Esophagus mucosa (tissue), 1 donor: Measurements from ENCODE around the gene OCA2. TPM values are rescaled to one million over a fixed set of nuclear protein-coding genes. Genes with fewer than 3 reads are reported as not detected.
"Not testable (repeated sequence)": the region's sequence is repeated elsewhere in the genome, so short reads cannot be mapped to it uniquely, and the experiment has no call there.

Source experiments
- ATAC-seq: fragments of 200-7000 bp; cut with Tn5 transposase; one replicate; pipeline ENCODE4 v1.9.1; 2020
- total RNA-seq: library from RNA; stranded (reverse); gene quantifications from one replicate; pipeline ENCODE4 v1.2.4, GENCODE V29; 2023
- donor health status: DM: yes; HTN: yes; CAD: no.

The OCA2 gene
- total RNA-seq, 1 donor from 2014 or later, result 1.6 TPM

GRCh38 chr15:27868828-27869404, 230.2 kb downstream of the OCA2 start:
- no peak for ATAC-seq

DNA sequence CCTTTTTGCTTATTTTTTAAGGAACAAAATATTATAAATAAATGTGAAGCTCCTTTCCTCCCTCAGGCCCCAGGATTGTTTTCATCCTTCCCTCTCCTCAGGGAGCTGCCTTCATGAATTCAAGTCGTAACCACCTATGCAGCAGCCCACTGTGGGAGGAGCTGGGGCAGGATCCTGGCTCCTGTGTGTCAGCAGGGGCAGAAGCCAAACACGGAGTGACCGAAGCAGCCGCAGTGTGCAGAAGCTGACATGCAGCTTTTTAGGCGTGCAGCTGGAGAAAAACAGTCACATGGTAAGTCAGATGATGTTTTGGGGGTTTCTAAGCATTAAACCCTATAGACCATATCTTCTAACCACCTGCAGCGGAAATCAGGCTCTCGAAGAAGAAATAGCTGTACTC, 231.3 kb downstream of the OCA2 start:
- ATAC-seq, result no peak

GRCh38 chr15:27866505-27867165, 232.5 kb downstream of the OCA2 start:
- ATAC-seq, result no peak

GRCh38 chr15:27865926-27866325, 233.2 kb downstream of the OCA2 start:
- ATAC-seq, result no peak

DNA sequence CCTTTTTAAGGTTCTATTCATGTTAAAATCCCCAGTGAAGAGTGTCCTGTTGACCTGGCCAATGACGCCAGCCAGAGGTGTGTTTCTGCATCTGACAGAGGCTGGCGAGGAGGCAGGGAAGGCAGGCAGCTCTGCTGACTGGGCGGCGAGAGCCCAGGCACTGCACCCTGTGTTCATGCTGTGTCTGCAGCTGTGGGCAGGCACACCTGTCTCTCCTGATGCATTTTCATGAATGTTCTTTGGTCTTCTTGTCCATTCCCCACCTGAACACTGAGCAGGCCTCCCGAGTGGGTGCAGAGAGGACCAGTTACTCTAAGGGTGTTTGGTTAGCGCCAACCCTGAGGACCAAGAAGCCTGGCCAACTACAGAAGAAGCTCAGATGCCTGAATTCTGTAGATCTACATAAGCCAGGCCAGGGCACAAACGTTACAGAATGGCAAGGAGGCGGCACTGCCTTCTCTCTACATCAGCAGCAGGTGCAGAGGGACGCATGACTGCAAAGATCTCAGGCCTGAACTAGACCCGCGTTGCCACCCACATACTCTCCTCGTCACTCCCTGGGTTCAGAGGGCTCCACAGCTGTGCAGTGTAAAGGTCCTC, 233.7 kb downstream of the OCA2 start:
- no peak for ATAC-seq

DNA sequence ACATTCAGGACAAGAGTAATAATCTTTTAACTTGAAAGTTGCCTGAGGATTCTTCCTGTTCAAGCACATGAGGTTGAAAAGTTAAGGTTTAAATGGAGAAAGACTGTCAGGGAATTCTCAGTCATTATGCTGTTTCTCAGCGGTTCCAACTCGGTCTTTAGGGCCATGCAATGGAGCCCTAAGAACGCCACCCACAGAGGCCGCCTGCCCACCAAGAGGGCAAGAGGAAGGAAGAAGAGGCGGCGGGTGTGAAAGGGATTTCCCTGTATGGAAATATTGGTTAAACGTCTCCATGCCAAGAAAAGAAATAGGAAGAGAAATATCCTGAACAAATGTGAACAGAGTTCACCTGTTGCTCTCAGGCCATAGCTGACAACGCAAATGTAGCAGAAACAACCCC, 234.4 kb downstream of the OCA2 start:
- no peak for ATAC-seq

DNA sequence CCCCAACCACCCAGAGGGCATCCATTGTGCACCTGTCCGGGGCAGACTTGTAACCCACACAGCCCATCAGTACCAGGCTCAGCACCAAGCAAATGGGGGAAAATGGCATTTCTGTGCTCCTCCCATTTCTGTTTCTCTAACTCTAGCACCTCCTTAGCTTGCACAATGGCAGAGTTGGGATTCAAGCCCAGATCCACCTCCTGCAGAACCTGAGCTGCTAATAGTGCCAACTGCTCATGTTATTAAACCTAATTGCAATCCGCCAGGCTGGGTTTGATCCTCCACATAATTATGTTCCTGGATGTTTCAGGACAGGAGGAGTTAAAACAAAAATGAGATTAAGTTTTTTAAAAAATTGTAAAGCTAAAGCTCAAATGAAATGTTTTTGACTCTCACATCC, 235.0 kb downstream of the OCA2 start:
- ATAC-seq, result no peak

- no peak for ATAC-seq
Measured at GRCh38 chr15:27863000-27863399, 236.1 kb downstream of the OCA2 start.

GRCh38 chr15:27861171-27861570, 237.9 kb downstream of the OCA2 start:
- no peak for ATAC-seq

DNA sequence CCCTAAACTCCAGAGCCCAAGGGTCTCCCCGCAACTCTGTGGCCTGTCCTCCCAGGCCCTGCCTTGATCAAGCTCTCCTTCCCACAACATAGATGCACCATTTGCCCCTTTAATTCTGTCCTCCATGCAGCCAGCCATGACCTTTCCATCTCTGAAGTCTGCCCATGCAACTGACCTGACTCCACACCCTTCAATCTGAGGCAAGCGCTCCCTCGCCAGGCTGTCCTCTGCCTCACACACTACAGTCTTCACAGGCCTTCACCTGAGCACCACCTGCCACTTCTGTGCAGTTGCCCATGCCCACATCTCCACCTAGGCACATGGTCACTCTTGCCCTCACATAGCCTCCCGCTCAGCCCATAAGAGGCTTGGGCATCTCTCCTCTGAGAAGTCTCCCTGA, 244.0 kb downstream of the OCA2 start:
- no peak for ATAC-seq

DNA sequence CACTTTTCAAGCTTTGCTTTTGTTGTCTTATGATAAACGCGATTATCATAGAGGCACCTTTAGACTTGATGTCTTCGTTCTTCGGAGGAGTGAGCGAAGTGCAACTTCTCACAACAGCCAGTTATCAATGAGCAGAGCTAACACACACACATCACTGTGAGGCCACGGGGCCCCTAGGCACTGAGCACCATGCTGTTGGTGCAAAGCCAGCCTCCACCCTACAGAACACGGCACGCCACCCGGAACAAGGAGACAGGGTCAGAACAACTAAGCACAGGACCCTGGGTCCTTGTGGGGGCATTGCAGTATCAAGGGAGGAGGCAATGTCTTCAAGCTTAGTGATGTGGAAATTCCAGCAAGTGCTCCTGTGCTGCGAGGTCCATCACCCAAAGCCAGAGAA, 244.5 kb downstream of the OCA2 start:
- no peak for ATAC-seq

DNA sequence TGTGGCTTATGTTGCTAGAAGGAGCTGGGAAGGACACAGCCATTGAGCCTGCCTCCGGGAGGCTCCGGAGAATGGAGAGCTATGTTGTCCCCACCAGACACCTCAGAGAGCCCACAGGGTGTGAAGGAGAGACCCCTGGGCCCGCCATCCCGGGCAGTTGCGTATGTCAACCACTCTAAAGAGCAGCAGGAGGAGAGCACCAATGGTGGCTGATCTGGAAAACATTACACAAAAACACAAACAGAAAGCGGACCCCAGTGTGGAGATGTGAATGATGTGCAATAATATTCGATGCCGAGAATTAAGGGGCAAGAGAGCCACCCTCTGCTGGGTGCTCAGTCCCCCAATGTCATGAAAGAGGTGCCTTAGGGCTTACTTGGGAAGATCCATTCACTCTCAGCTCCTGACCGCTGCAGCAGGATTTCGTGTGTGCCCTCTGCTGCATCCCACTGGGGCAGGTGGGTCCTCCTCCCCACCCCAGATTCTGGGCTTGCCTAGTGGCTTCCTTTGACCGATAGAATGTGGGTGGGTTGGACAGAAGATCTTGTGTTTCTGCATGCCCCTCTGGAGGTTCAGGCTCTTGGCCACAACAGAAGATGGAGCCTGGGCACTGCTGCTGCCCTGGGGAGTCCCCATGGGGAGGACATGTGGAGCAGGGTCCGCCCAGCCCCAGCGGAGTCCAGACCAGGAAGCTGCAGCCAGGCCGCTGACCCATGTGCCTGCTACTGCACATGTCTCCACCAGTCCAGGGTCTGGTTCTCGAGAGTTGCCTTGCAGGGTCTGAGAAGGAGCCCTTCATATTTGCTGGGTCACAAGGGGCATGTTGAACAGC, 245.3 kb downstream of the OCA2 start:
- no peak for ATAC-seq

DNA sequence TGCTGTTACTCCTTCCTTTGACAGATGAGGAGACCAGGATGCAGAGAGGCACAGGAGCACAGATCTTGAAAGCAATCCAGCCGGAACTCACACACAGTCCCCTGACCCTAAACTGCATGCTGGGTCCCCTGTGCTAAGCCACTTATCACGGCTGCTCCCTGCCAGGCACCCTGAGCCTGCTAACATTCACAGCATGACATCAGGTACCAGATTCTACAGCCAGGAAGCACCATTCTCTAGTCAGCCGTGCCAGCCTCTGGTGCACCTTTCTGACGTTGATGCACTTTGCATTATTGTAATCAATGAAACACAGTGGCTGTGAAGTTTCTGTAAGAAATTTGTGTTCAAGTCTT, 247.3 kb downstream of the OCA2 start:
- no peak for ATAC-seq

DNA sequence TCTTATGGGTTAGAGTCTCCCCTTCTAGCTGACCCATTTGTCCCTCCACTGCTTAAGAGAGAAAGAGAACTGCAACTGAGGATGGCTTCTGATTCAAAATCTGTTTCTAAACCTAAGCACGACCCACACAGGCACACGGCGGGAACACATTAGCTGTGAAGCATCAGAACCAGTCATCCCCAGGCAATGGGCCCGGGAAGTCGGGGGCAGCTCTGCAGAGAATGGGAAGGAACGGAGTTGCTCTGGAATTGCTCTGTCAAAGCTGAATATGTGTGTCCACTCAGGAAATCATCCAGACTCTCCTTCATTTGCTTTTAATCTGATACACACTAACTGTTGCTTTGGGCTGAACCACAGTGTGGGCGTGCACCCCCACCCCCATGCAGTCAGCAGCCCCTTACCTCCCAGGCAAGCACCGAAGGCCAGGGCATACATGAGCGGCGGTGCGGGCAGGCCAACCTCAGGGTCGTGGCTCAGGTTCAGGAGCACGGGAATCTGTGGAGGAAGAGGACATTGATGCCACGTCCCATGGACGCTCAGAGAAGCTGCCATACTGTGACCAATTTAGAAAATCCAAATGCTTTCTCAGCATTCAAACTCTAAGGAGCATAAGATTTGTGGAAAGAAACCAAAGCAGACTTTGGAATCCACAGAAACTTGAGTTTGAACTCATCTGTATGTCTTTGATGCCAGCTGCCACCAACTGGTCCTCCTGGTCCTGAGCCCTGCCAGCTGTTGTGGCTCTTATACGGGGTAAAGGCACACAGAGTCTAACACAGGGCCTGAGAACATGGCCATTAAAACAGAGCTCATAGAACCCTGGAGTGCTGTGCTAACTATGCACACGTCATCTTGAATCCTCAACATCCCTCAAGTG, 247.9 kb downstream of the OCA2 start:
- ATAC-seq, result no peak

DNA sequence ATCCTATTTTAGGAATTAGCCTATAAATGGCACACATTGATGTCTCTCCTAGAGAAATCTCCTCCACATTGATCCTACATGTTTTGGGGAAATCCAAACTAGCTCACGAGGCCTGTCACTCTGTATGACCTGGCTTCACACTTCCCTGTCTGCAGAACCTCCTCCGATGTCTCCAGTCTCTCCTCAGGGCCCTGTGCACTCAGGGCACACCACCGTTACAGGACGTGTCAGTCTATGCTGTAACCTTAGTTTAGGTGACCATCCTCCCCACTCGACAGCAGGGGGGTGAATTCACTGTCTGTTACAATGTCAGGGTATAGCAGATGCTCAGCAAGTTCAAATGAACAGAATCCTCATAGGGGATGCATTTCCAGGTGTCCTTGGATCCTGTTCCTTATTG, 249.1 kb downstream of the OCA2 start:
- no peak for ATAC-seq

DNA sequence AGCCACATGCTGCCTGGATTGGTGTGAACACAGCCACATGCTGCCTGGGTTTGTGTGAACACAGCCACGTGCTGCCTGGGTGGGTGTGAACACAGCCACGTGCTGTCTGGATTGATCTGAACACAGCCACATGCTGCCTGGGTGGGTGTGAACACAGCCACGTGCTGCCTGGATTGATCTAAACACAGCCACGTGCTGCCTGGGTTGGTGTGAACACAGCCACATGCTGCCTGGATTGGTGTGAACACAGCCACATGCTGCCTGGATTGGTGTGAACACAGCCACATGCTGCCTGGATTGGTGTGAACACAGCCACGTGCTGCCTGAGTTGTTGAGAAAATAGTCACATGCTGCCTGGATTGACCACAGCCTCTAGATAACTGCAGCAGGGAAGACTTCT, 250.2 kb downstream of the OCA2 start:
- ATAC-seq, result not testable (repeated sequence)

- ATAC-seq, result no peak
Measured at GRCh38 chr15:27847775-27848710, 251.1 kb downstream of the OCA2 start.

GRCh38 chr15:27846722-27847395, 252.3 kb downstream of the OCA2 start:
- no peak for ATAC-seq

GRCh38 chr15:27845535-27846369, 253.4 kb downstream of the OCA2 start:
- ATAC-seq, result no peak
